GM23338 (cell line): ENCODE data around the gene CELA2A.

Experiments used
- CTCF ChIP-seq, 2 experiments: fragments of 200-600 bp in 1 of 2; sonication (generic) in 1 of 2; conservative IDR thresholded peaks; 2 replicates each; pipeline versions ENCODE4 v1.5.1 to v1.6.1; 2016 to 2017; ENCODE audit warnings: antibody characterized with exemption in 2 of 2, low read depth in 2 of 2, mild to moderate bottlenecking in 2 of 2, moderate library complexity in 1 of 2
- EZH2 ChIP-seq: fragments of 200-600 bp; sonication (generic); IDR thresholded peaks from one replicate; pipeline ENCODE4 v1.8.0; 2017; ENCODE audit warnings: antibody characterized with exemption, mild to moderate bottlenecking, low read depth; ENCODE audit not compliant: unreplicated experiment
- EZH2phosphoT487 ChIP-seq: fragments of 200-600 bp; sonication (generic); IDR thresholded peaks from one replicate; pipeline ENCODE4 v1.8.1; 2018; ENCODE audit warnings: antibody characterized with exemption; ENCODE audit not compliant: unreplicated experiment
- POLR2AphosphoS5 ChIP-seq: IDR thresholded peaks from 2 replicates; pipeline ENCODE4 v1.6.1; 2016; ENCODE audit warnings: antibody characterized with exemption, low read depth
- REST ChIP-seq: IDR thresholded peaks from one replicate; pipeline ENCODE4 v1.6.1; 2018; ENCODE audit warnings: antibody characterized with exemption; ENCODE audit not compliant: unreplicated experiment

DNA sequence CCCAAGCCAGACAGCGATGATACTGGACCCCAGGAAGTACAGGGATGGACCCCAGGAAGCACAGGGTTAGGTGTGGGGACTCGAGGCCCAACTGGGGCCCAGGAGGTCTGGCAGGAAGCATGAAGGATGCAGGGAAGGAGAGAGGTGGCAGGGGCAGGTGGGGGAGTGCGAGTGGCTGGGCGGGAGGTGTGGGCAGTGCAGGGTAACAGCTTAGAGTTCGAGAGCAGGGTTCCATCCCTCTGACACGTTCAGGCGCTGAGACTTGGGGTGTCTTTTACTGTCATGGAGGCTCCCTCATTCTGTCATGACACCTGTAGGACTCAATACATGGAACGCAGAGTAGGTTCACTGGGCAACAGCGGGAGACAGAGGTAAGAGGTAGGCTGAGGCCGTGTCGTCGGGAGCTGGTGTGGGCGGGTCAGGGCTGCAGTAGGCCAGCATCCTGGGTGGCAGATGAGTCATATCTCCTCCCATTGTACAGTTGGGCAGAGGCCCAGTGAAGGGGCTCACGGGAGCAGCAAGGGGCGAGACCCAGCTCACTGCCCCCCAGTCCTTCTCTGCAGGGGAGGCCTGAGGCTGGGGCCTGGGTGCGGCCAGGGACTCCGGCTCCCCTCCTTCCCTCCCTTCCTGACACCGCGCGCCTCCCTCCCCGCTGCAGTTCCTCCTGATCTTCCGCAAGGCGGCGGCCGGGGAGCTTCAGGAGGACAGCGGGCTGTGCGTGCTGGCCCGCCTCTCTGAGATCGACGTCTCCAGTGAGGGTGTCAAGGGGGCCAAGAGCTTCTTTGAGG, 29.8 kb upstream of the CELA2A start:
- TF ChIP-seq POLR2AphosphoS5 (no peak), EZH2phosphoT487 (no peak), EZH2 (no peak), CTCF (conservative IDR thresholded peaks at IDR 0.05; ENCODE audit: low read depth in 2 of 2) (0 out of 4 replicates have a peak, but pooled peaks of 1 of the 2 experiments have one; percentile 1), REST (no peak)
